GM21737 (cell line): Measurements from ENCODE around the gene RICTOR.

ENCODE experiments used
- ATAC-seq: cut with Tn5 transposase; IDR thresholded peaks from one replicate; pipeline ENCODE4 v1.9.1; 2021; ENCODE audit warnings: mild to moderate bottlenecking, moderate library complexity; ENCODE audit not compliant: unreplicated experiment

Gene RICTOR

DNA sequence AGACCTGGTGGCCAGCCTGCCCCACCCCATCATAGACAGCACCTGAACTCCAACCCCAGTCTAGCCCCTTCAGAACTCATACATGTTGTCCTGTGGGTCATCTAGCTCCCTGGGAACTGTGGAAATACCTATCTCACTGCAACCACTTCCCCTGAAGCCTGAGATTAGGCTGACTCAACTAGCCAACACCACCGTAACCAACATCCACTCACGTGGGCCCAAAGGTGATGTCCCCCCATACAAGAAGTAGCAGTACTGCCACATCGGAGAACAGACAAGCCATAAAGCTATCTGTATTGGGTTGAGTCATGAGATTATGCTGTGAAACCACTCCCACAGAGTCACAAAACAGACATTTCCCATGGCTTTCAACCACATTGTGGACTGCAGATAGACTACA, 181.8 kb downstream of the RICTOR start:
- no peak for ATAC-seq

DNA sequence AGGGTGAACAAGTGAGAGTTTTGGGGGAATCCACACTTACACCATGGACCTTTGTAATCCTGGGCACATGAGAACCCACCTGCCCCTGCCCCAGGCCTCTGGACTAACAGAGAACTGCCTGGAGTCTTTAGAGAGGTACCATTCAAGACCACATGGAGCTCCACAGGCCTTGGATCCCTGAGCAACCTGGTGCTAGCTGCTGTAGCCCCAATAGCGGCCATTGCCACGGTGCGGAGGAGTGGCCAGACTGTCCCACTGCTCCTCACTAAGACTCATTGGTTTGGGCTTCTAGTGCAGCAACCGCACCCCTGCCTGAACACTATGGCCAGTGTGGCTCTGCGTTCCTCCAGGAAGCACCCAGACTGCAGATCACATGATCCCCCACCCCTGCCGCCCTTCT, 182.6 kb downstream of the RICTOR start:
- no peak for ATAC-seq

DNA sequence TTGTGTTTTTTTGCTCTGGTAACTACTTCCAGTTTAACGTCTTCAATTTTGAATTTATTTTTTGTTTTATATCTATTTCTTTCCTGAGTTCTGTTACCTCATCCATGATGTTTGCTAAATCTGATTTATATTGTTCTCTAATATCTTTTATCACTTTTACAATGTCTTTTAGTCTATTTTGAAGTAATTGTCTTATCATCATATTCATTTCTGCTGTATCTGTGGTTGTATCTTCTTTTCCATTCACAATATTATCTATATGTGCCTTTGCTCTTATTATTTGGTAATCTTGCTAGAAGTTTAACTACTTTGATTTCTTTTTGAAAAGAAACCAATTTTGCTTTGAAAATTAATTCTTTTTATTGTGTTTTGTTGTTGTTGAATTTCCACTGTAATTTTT, 184.8 kb downstream of the RICTOR start:
- no peak for ATAC-seq

DNA sequence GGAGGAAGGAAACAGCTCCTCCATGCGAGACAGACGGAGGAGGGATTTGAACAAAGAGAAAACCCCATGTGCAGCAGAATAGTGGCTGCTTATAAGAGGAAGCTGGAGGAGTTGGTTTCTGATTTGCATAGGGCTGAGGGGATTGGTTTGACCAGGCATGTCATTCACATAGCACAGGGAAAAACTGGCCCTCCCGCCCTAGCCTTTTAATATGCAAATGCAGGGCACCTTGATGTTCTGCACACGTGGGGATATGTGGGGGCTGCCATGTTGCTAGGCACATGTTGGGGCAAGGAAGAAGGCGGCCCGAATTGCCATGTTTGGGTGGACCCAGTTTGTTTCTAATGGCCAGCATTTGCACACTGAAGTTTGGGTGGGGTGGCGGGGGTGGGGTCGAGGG, 186.2 kb downstream of the RICTOR start:
- no peak for ATAC-seq
